Esophagus muscularis mucosa (tissue), 4 donors: ENCODE results near the gene PACSIN3.

Experiments used
- EP300 ChIP-seq: sonication (generic); formaldehyde crosslinking; IDR thresholded peaks from one replicate; pipeline ENCODE4 v1.6.1; 2017; ENCODE audit warnings: antibody characterized with exemption
- POLR2AphosphoS5 ChIP-seq, 2 donors: sonication (generic); formaldehyde crosslinking; IDR thresholded peaks; one replicate each; pipeline ENCODE4 v1.6.1; 2017; ENCODE audit warnings: antibody characterized with exemption in 2 of 2
- TF ChIP-seq, protein P1 (sequence below), 3 experiments: fragments of 200-600 bp in 2 of 3; fragments of 450-650 bp in 1 of 3; sonication (generic) in 2 of 3; IDR thresholded peaks; one replicate each; pipeline ENCODE4 v1.5.1; 2017 to 2019; ENCODE audit warnings: antibody characterized with exemption in 3 of 3, mild to moderate bottlenecking in 2 of 3, moderate library complexity in 1 of 3

DNA sequence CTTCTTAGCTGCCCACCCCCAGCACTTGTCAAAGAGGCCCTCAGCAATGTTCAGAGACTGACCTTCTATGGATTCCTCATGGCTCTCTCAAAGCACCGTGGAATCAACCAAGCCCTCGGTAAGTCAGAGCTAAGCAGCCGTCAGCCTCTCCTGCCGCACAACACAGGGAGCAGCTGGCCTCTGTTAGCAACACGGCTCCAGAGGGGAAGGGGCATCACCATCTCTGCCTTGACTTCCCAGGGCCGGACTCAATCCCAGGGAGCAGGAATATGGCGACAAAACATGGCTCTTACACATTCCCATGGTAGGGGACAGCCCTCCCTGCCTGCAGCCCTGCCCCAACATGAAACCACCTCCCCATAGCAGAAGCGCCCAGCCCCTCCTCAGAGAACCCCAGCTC is 28.4 kb downstream of the PACSIN3 start:
- TF ChIP-seq, protein P1, sequence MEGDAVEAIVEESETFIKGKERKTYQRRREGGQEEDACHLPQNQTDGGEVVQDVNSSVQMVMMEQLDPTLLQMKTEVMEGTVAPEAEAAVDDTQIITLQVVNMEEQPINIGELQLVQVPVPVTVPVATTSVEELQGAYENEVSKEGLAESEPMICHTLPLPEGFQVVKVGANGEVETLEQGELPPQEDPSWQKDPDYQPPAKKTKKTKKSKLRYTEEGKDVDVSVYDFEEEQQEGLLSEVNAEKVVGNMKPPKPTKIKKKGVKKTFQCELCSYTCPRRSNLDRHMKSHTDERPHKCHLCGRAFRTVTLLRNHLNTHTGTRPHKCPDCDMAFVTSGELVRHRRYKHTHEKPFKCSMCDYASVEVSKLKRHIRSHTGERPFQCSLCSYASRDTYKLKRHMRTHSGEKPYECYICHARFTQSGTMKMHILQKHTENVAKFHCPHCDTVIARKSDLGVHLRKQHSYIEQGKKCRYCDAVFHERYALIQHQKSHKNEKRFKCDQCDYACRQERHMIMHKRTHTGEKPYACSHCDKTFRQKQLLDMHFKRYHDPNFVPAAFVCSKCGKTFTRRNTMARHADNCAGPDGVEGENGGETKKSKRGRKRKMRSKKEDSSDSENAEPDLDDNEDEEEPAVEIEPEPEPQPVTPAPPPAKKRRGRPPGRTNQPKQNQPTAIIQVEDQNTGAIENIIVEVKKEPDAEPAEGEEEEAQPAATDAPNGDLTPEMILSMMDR (IDR thresholded peaks at IDR 0.05): no peak
- TF ChIP-seq EP300 (no peak), POLR2AphosphoS5 (IDR thresholded peaks at IDR 0.05) (no peak)
